Measurements from ENCODE around the gene OVCH1.
"Not testable (repeated sequence)": the region's sequence is repeated elsewhere in the genome, so short reads cannot be mapped to it uniquely, and the experiment has no call there.

Gene OVCH1

GRCh38 chr12:29499235-29499634 is 1.7 kb upstream of the OVCH1 start:
- DNase-seq, result no peak

- no peak for DNase-seq
Measured at GRCh38 chr12:29492891-29493290, 4.6 kb downstream of the OVCH1 start.

GRCh38 chr12:29486972-29487371 is 10.5 kb downstream of the OVCH1 start:
- DNase-seq, result no peak

GRCh38 chr12:29463198-29463597 is 34.3 kb downstream of the OVCH1 start:
- DNase-seq, result no peak

GRCh38 chr12:29460082-29460481 is 37.4 kb downstream of the OVCH1 start:
- no peak for DNase-seq

DNA sequence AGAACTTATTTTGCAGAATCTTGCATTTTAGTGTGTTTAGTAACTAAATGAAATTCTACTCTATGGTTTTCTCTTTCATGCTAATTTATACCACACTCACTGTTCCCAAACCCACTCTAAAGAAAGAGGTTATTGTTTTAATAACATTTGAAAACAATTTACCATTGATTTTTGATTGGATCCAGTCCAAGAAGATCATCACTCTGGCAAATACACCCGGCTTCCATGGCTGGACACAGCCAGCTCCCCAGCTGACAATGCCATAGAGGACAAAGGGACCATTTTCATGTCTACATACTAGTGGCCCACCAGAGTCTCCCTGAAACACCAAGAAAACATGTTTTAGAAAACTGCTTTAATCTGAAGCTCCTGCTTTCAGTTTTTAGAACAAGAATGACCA is 42.4 kb downstream of the OVCH1 start:
- no peak for DNase-seq

DNA sequence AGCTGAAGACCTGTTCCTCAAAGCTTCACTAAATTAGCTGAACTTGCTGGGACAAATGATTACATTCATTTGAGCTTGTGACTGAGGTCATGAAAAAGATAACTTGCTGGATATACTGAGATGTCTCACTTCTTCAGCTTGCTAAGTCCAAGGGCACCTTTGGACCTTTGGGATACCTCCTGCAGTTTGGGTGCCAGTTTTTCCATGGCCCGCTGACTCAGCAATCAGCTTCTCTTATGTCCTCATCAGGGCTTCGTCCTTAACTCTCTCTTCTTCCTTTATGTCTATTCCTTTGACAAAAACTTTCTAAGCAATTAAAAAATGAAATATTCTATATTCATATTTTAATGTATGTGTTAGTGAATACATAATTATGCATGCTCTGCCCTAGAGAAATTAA is 45.6 kb downstream of the OVCH1 start:
- DNase-seq, result no peak

DNA sequence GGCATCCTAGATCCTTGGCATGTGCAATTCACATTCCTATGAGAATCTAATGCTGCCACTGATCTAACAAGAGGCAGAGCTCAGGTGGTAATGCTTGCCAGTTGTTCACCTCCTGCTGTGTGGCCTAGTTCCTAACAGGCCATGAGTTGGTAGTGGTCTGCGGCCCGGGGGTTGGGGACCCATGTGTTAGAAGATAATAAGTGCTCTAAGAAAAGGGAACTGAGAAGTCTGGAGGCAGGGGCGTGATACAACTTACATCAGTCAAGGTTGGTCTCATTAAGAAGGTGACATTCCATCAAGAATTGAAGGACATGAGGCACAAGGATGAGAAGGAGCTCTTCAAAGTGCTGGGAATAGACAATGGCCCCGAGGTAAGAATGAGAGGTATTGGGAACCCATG is 49.3 kb downstream of the OVCH1 start:
- DNase-seq, result no peak

DNA sequence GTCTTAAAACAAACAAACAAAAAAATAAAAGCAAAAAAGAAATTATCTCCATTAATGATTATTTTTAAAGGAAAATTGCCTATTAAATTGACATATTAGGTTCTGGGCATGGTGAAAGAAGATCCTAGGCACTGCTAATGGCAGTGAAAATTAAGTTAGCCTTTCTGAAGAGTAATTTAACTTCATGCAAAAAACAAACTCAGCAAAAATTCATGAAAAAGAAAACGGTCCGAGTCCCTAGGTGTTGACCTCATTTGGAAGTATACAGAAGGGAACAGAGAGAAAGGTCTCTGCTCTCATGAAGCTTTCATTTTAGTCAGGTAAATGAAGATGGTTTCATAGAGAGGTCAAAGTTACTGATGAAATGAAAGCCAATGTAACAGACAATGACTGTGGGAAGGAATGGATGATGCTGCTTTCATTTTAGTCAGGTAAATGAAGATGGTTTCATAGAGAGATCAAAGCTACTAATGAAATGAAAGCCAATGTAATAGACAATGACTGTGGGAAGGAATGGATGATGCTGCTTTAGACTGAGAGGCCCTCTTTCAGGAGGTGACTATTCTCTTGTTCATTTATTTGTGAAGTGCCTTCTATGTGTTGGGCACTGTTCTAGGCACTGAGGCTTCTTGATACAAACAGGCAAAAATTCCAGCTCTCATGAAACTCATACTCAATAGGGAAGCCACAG is 50.1 kb downstream of the OVCH1 start:
- no peak for DNase-seq

DNA sequence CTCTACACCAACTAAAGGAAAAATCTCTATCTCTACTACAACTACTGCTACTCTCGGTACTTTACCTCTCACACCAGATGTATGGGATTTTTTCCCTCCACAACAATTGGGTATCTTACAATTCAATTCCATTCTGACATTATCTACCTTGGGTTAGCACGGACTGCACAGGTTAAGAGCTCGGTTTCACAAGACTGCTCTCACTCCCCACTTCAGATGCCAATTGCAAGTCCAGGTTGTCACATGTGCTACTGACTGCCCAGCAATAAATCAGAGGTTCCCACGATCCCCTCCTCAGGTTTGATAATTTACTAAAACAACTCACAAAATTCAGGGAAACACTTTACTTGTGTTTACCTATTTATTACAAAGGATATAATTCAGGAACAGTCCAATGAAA is 58.0 kb downstream of the OVCH1 start:
- DNase-seq, result no peak

GRCh38 chr12:29438752-29439408 is 58.6 kb downstream of the OVCH1 start:
- no peak for DNase-seq

DNA sequence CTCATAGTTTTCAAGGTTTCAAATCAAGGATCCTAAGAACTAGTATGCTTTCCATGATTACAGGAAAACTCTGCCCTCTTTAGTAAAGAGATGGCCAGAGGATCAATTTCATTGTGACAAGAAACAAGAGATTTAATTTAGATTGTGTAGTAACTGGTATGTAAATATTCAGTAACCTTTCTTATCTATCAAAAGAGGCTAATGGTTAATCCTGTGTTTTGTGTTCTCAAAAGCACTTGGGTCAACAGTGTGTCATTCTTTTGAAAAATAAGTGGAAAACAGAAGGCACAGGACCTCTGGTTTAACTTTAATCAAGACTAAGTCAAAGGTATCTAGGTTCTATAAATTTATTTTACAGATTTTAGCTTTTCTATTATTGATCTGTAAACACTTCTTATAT is 59.9 kb downstream of the OVCH1 start:
- no peak for DNase-seq

DNA sequence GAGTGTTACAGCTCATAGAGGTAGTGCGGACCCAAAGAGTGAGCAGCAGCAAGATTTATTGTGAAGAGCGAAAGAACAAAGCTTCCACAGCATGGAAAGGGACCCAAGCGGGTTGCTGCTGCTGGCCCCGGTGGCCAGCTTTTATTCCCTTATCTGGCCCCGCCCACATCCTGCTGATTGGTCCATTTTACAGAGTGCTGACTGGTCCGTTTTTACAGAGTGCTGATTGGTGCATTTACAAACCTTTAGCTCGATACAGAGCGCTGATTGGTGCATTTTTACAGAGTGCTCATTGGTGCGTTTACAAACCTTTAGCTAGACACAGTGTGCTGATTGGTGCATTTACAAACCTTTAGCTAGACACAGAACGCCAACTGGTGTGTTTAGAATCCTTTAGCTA is 60.7 kb downstream of the OVCH1 start:
- DNase-seq, result not testable (repeated sequence)

- no peak for DNase-seq
Measured at GRCh38 chr12:29431513-29431912, 66.0 kb downstream of the OVCH1 start.

DNA sequence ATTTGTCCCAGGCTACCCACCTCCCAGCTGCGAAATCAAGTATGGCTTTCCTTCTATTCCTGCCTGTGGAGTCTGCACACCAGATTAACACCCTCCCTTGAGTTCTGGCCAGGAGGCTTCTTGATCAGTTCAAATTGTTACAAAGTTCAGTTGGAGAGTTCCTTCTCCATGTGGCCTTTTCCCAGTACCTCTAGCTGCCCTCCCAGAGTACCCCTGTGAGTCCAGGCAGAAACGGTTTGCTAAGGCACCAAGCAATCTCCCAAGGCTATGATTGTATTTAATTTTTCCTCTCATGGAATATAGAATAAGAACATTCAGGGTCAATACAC is 66.8 kb downstream of the OVCH1 start:
- no peak for DNase-seq

- DNase-seq, result no peak
Measured at GRCh38 chr12:29429999-29430715, 67.3 kb downstream of the OVCH1 start.

DNA sequence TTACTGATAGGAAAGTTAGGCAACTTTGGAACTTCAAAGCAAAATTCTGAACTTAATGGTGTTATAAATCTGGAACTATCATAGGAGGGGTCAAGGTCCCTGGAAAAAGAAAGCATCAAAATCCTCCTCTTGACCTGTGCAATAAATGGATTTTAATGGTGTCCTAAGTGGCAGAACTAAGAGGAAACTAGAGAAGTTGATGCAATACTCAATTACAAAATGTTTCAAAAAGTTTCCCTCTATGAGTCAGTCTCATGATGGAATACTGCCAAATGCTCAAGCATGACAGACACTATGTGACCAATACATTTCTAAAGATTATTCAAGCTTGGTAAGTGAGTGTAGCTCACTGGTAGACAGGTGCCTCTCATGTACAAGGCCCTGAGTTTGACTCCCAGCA is 68.9 kb downstream of the OVCH1 start:
- DNase-seq, result no peak

GRCh38 chr12:29427964-29428363 is 69.5 kb downstream of the OVCH1 start:
- DNase-seq, result no peak

DNA sequence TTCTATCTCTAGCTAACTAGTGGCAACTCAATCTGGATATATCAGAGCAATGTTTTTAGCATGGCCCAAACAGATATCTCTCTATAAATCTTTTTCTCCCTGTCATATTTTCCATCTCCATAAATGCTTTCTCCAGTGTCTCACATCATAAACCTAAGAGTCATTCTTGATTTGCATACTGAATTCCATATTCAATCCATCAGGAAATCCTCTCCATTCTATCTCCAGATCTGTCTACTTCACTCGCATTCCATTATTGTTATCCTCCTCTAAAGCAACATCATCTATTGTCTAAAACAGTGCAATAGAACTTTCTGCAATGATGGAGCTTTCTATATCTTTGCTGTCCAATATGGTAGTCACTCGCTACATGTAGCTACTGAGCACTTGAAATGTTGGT is 71.0 kb downstream of the OVCH1 start:
- DNase-seq, result no peak

DNA sequence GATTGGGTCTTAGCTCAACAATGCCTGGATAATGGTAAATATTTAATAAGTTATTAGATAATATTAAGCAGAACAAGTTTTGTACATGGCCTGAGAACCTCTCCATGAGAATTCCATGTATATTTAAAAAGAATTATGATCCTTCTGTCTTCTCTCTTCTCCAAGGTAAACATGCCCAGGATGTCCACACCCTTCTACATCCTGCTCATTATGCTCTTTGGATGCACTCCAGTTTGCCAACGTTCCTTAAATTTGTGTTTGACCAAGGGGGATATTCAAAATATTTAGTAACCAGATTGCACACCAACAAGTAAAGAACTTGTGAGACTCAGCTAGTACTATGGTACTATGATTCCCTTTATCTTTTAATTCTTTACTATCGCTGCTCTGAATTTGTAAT is 71.8 kb downstream of the OVCH1 start:
- no peak for DNase-seq

- DNase-seq, result no peak
Measured at GRCh38 chr12:29416748-29417147, 80.7 kb downstream of the OVCH1 start.

DNA sequence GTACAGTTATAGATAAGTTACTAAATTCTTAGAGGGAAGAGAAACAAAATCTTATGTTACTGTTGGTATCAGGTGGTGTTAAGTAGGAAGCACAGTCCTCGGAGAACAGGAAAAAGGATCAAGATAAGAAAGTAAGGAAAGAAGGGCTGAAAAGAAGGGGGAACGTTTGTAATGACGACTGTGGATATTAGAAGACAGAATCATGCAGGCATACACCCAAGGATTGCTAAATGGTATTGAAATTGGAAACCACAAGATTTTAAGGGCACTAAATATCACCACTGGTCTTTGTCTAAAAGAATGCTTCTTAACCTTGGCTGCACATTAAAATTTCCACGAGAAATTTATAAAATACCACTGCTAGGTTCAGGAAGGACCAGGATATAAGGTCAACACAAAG is 82.4 kb downstream of the OVCH1 start:
- no peak for DNase-seq

DNA sequence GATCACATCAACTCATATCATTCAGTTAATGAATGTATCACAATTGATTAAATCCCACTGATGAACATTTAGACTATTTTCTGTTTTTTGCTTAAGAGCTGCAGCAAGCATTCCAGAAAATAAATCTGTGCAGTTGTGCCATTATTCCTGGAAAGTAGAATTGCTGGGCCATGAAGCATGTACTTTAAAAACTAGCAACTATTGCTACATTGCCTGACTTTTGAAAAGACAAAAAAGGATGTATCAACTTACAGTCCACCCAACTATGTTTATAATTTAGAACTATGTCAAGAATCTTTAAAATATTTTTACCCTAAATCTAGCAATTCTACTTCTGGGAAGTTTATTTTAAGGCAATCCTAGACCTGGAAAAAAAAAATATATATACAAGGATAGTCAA is 83.1 kb downstream of the OVCH1 start:
- DNase-seq, result no peak

DNA sequence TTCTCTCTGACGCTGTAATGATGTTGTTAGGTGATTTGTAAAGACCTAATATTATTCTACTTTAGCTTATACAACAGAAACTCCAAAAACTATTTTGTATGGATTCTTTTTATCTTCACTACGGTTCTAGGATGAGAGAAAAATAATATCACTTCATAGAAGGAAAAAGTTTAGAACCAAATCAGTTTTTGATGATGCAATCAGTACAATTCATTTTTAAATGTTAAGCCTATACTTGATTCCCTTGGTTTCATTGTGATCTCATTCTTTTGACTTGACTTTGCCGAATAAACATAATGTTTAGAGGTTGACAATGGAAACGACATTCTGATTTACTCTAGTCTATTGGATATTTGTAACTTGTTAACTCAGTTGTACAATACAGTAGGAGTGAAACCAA is 91.9 kb downstream of the OVCH1 start:
- DNase-seq, result no peak

DNA sequence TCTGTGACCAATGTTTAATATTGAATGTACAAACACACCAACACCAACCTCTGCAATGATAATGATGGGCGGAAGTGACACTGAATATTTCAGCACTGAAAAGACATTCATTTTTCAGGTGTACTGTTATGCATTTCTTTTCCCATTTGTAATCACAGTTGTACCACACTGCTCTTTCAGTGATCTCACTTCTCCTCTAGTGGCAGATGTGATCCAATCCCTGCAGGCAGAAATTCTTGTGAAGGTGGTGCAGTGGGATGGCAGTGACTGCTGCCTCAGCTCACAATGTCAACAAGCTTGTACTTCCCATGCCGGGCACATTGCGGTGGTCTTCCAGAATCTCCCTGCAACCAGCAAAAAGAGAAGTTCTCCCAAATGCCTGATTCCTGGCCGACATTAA is 93.5 kb downstream of the OVCH1 start:
- no peak for DNase-seq
